Sciatic nerve (tissue), 2 donors: ENCODE results near the gene C1QL2. TPM values are rescaled to one million over a fixed set of nuclear protein-coding genes. Genes with fewer than 3 reads are reported as not detected.

ENCODE experiments used
- ATAC-seq: fragments of 200-7000 bp; cut with Tn5 transposase; one replicate; pipeline ENCODE4 v1.9.1; 2020; ENCODE audit warnings: mild to moderate bottlenecking, moderate library complexity
- DNase-seq: peaks from one replicate; pipeline ENCODE4 v3.0.0-alpha.2; 2020; ENCODE audit warnings: low spot score
- intact Hi-C: fragments of 100-400 bp; cut with DNase I; formaldehyde crosslinking; loops from one replicate; pipeline ENCODE4 v1.14.2; 2022
- total RNA-seq: library from RNA; stranded (reverse); fragmentation: NEBNext Ultra II Directional; extraction: Animal tissue kit (Norgen Biotek cat#: 25700); gene quantifications from one replicate; pipeline ENCODE4 v1.2.1, GENCODE V29; 2021
- donor health status: DM: no; HTN: no; CAD: no.
- donor health status: DM: no; HTN: no; CAD: no.

C1QL2 gene
- total RNA-seq, 1 donor from 2014 or later, result not detected

DNA sequence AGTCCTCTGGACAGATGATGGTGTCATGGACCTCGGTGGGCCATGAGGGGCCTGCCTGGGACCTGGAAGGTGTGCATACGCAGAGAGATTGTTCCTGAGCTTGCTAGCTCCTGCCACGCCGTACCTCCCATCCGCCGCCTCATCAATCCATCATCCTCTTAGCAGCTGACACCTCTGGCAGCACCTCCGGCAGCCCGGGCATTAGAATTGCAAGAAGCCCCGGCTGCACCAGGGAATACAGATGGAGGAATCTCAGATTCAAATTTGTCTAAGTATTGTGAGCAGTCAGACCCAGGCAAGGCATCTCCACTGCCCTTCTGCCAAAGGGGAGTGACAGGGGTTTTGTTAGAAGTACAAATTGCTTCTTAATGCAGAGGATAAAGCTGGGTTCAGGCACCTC, 4.5 kb downstream of the C1QL2 start:
- DNase-seq (no peak), ATAC-seq (no peak)

DNA sequence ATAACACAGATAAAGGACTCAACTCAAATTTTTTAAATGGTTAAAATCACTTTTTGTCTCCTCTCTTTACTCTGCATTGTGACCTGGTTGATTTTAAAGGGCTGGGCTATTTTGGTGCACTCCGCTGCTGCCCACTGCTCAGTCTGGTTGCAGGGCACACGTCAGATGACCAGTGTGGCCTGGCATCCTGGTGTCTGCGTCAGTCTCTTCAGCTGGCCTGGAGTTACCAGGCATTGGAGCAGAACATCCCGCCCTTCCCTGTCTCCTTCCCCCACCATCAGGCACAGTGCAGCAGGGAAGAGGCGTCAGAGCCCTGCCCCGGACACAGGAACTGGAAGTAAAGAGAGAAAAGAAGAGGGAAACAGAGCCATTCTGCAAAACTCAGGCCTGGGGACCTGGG, 8.9 kb downstream of the C1QL2 start:
- no peak for DNase-seq
- no peak for ATAC-seq
- intact Hi-C loops, result no loop called here

More for the DNA sequence above, 4.5 kb downstream of the C1QL2 start:
- intact Hi-C loops, result no loop called here

DNA sequence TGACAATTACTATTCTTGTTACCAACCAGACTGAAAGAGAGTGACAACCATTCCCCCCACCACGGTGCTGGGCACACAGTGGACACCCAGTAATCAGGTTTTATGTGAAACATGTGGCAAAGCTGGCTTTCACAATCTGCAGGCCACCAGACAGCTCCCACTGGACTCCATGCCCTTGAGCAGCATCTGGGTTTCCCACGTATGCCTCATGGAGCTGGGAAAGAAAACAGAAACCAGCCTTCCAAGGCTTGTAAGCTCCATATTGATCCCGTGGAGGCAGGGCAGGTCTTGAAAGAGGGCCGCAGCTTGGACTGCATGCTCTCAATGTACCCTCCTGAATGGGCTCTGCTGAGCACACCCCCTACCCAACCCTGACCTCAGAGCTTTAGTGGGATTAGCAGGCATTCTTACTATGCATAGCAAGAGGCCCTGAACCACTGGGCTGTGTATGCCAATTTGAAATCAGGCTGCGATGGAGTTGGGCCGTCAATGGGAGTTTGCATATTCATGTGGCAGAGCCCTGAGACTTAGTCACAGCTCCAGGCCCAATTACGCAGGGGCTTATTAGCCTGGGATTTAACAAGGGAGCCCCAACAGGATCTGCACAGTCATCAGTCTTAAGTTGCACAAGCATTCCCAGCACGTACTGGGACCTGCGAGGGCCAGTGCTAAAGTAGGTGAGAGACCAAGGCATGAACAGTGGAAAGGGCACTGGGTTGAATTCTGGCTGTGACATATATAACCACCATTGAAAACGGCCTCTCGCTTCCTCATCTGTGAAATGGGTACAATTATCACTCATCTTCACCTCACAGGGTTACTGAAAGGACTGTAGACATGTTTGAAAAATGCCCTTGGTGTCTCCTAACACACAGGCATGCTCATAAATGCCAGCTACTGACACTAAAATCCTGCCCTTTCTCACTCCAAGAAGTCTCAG, 10.5 kb downstream of the C1QL2 start:
- intact Hi-C loops, result no loop called here
- no peak for ATAC-seq
- DNase-seq, result no peak

DNA sequence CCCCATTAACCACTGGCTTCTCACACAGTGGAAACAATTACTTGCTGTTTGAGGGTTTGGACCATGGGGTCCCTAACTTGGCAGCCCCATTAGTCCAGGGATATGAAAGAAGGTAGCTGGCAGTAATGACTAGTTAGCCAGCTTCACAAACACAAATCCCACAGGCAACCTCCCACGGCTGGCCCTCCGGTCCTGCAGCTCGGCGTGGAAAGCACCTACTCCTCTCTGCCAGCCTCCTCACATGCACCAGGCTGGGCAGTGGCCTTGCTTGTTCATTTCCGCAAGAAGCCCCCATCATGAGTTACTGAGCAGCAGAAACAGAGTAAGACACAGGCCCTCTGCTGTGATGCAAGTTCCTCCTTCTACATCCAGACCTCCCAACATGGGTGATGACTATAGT, 13.7 kb downstream of the C1QL2 start:
- intact Hi-C loops, result no loop called here
- DNase-seq (no peak), ATAC-seq (no peak)

DNA sequence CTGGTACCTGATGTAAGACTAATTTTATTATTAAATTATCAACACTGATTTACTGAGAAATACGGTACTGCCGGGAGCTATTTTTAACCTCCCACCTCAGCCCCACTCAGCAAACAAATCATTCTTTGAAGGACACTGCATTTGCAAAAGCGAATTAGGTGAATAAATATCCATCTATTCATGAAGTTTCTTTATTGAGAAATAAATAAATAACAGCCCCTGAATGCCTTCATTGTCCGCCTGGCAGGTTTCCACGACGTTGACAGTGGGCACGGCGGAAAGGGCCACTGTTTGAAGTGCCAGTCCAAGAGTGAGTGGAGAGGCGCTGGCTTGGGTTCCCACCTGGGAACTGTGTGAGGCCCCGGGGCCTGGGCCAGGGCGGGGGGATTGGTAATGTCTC, 15.7 kb downstream of the C1QL2 start:
- DNase-seq (no peak), ATAC-seq (no peak)
- intact Hi-C loops, result no loop called here

DNA sequence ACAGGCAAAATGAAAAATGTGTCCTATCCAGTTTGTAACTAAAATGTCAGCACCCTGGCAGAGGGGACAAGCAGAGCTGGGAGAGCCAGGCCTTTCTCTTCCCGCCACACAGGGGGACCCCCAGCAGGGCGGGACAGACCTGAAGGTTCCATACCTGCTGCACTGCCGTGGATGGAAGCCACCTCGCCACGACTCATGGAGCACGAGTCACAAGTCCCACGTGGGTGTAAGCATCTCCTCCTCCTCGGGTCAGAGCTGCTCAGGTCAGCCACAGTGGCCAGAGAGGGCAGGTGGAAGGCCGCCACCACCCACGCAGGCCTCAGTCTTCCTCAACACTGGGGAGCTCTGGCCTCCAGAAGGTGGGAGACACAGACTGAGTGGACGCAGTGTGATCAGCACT, 21.0 kb downstream of the C1QL2 start:
- ATAC-seq (no peak), DNase-seq (no peak)
- intact Hi-C loops, result no loop called here

DNA sequence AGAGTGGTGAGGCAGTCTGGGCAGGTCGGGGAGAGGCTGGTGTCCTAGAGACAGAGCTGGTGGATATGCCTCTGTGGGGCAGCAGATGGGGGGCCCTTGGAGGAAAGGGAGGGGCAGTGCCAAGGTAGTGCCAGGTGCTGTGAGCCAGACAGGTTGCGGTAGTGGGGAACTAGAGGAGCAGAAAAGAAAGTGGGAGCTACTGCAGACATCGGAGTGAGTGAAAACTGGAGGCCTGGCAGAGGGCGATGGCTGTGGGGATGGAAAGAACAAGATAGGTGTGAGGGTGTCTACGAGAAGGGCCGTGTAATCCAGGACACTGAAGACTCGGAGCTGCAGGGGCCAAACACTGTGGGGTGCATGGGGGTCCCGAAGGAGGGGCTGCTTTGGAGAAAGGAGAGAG, 21.7 kb downstream of the C1QL2 start:
- no peak for ATAC-seq
- intact Hi-C loops, result no loop called here
- no peak for DNase-seq

DNA sequence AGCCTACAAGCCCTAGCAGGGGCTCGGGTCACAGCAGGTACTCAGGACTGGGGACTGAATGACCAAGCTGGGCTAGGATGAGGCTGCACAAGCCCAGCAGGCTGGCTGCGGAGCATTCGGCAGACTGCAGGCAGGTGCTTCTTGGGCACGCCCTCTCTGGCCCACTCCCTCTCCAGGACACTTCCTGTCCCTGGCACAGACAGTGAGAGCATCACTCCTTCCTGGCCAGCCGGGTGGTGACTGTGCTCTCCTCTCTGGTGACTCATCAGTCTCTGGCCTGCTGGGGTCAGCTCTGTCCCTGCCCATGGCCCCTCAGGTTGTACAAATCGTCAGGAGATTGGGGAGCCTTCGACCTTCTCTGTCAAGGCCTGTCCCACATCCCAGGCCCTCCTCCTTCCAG, 22.5 kb downstream of the C1QL2 start:
- intact Hi-C loops, result no loop called here
- no peak for ATAC-seq
- DNase-seq, result no peak

DNA sequence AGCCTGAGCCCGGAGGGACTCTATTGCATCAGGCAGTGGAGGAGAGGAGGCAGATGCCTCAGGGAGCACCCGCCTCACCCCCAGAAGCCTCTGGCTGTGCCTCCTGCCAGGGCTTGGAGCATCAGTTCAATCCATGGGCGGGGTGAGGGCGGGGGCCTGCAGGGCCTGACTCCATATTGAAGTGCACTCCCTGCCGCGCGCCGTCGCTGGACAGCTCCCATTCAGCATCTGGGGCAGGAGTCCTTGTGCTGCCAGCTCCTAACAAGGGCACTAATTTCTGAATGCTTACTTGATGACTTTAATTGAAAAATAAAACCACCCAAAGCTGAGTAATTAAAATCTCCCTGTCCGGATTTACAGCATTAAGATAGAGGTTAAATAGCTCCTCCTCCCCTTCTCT, 23.8 kb downstream of the C1QL2 start:
- no peak for ATAC-seq
- no peak for DNase-seq
- intact Hi-C loops, result no loop called here

DNA sequence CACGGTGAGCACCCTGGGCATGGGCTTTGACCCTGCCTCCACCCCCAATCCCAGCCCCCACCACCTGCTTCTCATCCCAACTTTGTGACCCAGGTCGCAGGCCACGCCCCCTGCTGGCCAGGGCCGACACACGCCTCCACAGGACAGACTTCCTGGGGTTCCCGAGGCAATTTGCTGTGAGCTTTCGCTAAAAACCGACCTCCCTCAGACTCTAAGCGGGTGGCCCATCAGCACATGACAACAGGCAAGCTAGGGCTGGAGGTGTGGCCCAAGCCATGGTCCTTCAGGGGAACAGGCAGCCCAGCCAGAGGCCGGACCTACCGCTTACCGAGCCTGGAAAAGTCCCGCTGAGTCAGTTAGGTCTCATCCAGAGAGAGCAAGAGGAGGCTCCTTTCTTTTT, 31.9 kb downstream of the C1QL2 start:
- intact Hi-C loops, result no loop called here
- no peak for DNase-seq
- ATAC-seq, result no peak

DNA sequence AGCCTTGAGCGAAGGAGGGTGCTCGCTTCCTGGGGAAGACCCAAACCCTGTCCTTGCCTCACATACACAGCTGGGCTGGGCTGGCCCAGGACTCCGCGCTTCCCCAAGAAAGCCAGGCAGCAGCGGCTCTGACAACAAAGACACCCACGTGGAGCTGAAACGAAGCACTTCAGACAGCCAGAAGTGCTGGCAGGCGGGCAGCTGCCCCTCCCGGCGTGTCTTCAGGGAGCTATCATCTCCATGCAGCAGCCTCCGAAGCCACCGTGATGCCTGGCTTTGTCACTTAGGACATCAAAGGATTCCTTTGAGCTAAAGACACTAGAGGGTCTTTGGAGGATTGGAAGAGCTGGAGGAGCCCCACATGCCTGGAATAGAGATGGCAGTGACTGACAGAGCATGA, 35.2 kb downstream of the C1QL2 start:
- DNase-seq (no peak), ATAC-seq (no peak)
- intact Hi-C loops, result no loop called here

DNA sequence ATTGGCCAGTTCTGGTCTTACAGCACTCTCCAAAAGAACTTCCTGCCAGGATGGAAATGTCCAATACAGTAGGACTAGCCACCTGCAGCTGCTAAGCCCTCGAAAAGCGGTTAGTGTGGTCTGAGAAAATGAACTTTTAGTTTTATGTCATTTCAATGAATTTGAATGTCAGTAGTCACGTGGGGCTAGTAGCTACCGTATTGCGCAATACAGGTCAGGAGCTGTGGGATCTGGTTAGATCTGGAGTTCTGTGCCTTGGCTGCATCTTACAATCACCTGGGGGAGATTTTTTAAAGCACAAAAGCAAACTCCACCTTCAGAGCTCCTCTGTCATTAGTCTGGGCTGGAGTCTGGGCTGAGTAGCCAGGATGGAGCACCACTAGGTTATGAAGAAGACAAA, 35.9 kb downstream of the C1QL2 start:
- intact Hi-C loops, result no loop called here
- DNase-seq (no peak), ATAC-seq (no peak)

DNA sequence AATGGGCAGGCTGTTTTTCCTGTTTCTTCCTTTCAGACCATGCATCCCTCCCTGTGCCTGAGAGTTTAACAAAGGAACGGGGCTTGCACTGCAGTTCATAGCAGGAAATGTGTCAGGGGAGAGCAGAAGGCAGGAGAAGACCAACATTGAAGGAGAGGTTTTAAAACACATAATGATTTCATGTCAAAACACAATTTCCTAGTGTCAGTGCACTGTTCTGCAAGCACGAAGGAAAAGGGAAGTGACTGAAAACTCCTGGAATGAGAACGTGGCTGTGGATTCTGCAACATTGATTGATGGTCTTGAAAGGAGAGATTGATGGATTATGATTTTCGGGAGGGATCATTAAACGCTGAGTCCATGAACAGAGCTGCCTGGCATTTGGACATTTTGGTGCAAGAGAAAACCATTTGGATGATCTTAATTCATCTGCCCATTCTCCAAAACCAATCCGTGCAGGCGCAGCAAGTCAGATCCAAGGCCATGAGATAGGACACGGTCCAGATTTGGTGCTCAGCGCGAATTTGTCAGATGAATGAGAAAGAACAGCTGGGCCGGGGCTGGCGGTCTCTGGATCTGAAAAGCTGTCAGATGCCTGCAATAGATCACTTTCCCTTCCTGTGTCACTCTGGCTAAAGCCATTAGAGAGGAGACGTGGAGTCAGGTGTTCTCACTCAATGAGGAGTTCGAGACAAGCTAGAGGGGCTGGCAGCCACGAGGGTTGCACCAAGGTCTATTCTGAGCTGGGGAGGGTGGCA, 38.4 kb downstream of the C1QL2 start:
- no peak for DNase-seq
- intact Hi-C loops, result no loop called here
- ATAC-seq, result no peak

DNA sequence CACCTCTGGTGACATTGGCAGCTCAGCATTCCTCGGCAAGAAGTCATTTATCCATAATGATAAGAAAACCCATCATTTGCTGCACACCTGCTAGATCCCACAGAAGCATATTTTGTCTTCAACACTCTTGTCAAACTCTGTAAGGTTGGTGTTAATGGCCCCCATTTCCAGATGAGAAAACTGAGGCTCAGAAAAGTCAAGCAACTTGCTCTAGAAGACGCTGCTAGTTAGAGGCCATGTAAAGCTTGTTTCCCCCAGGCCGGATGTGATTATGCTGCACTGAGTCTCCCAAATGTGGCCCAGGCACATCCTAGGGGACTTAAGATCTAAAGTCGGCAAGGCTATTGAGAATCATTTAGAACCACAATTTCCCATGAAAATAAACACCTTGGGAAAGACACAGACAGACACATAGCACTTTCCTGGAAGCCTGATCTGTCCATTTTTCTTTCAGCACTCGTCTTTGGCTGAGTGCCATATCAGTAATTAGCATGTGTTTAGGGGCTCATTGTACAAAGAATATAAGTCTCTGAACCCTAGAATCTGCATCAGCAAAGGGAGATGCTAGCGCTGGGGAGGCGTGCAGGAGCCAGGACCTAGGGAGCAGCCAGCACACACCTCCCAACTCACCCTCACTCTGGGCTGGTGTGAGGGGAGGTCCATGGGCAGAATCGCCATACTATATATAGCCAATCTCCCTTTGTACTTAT, 39.3 kb downstream of the C1QL2 start:
- DNase-seq (no peak), ATAC-seq (no peak)
- intact Hi-C loops, result no loop called here

DNA sequence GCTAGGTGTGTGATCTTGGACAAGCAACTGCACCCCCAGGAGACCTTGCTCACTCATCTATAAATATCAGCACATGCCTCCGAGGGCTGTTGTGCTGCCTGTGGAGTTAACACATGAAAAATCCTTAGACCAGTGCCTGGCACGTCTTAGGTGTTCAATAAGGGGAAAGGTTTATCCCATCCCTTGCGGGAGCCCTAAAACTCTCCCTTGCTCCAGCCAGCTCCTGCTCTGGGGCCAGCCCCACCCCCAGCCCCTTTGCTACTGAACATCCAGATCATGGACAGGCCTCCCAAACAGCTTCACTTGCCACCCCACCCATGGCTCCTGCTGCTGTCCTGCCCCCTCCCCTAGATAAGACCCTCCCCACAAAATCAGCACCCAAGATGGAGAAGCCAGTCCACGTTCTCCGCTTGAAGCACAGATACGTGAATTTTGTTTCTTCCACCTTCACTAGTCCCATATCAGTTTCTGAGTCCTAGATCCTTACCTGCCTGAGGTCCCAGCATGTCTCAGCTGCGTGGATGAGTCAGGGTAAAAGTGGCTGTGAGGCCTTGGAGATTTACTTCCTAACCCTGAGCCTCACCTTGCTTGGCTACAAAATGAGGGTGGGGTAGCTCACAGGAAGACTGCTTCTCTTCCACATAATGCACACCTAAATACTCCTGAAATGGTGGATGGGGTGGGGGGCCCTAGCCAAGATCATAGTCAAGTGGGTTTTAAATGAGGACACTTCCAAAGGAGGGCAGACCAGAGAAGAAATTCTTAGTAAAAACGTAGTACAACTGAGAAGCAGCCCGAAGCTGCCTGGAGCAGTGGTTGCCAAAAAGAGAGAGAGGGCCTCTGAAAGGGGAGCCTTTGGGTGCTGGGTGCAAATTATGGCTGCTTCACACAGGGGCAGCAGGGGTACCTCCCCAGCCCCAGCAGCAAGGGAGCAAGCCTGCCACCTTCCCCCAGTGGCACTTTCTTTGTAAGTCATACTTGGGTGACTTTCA, 40.4 kb downstream of the C1QL2 start:
- DNase-seq, result no peak
- intact Hi-C loops, result no loop called here
- no peak for ATAC-seq

DNA sequence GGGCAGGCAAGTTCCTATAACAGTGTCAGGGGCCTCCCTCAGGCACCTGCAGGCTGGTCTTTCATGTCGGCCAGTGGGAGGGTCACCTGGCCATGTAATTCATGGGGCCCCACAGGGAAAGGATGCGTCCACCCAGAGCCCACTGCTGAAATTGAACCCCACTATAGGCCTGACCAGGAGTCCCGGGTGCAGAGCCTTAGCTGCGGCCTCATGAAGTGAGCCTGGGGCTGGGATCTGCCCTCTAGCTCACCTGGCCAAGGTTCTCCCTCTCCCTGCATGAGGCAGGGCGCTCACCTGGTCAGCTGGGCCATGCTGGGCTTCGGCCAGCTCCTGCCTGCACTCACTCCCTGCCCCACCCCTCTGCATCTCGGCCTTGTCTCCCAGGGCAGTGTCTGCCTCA, 41.1 kb downstream of the C1QL2 start:
- no peak for ATAC-seq

DNA sequence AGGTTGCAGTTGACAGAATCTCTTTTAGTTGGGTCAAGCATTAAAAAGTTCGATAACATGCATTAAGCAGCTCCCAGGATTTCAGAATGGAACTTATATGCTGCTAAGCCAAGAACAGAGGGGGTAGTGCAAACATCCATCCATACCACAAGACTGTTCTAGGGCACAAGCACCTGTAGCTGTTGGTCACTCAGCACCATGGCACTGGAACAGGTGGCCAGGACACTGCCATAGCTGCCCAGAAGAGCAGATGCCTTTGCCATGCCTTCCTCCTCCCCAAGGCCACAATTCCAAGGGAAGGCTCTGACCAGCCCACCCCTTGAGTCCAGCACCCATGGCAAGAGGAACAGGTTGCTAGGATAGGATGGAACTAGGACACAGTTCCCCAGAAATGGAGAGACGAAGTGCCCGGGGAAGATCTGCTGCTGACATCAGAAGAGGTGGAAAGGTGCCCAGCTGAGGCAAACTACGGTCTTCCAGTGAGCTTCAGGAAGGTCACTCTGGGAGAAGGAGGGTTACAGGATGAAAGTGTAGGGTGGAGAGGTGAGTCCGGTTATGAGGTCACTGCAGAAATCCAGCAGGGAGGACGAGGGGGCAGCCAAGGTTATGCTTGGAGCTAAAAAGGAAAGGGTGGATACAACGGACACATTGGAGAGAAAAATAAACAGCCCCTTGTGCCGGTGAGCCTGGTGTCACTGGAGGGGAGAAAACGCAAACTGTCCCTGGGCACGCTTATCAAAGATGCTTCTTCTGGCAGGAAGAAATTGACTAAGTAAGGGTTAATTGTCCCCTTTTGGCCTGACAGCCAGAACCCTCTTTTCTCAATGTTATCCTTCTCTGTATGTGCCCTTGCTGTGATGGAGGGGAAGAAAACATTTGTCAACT, 41.9 kb downstream of the C1QL2 start:
- ATAC-seq, result no peak
- intact Hi-C loops, result no loop called here

More for the DNA sequence above, 41.1 kb downstream of the C1QL2 start:
- no peak for DNase-seq
- intact Hi-C loops, result no loop called here

DNA sequence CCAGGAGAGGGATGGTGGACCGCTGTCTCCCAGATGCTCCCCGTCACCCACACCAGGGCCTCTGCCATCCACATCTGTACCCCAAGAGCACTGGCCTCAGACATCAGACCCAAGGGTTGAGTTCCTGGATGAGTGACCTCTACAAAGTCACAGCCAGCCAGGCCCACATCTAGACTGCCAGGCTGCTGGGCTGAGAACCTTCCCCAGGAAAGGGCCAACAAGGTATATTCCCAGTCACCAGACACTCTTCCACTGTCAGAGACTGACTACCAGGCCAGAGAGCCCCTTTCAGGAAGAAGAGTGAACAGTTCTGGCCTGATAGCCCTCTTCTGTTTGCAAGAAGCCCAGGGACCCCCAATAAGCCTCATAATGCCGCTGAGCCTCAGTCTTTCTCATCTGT, 44.3 kb downstream of the C1QL2 start:
- intact Hi-C loops, result no loop called here
- ATAC-seq (no peak), DNase-seq (no peak)

More for the DNA sequence above, 41.9 kb downstream of the C1QL2 start:
- DNase-seq, result no peak
